Right lobe of liver (tissue), 4 donors: ENCODE data around the gene CARHSP1.

Source experiments
- CTCF ChIP-seq, 4 donors: fragments of 200-600 bp in 3 of 4; fragments of 450-650 bp in 1 of 4; IDR thresholded peaks; one replicate each; pipeline versions ENCODE4 v1.5.1 to v1.8.0; 2016 to 2022; ENCODE audit warnings: antibody characterized with exemption in 4 of 4, mild to moderate bottlenecking in 2 of 4
- POLR2A ChIP-seq: fragments of 450-650 bp; IDR thresholded peaks from one replicate; pipeline ENCODE4 v1.6.1; 2017; ENCODE audit warnings: antibody characterized with exemption, mild to moderate bottlenecking
- donor health status: DM: no; HTN: no; CAD: no.
- donor health status: DM: no; HTN: no; CAD: no.
- donor health status: DM: no; HTN: yes; CAD: no.

GRCh38 chr16:8878523-8878911, 9.7 kb upstream of the CARHSP1 start:
- no peak for TF ChIP-seq POLR2A
- no peak for TF ChIP-seq CTCF (IDR thresholded peaks at IDR 0.05)
